Subcutaneous adipose tissue (tissue), 4 donors: ENCODE results near the gene SEC14L1. TPM values are rescaled to one million over a fixed set of nuclear protein-coding genes. Genes with fewer than 3 reads are reported as not detected.

Source experiments
- CTCF ChIP-seq: fragments of 450-650 bp; IDR thresholded peaks from one replicate; pipeline ENCODE4 v1.5.1; 2016; ENCODE audit warnings: low read depth, mild to moderate bottlenecking, control low read depth, antibody characterized with exemption, moderate library complexity
- total RNA-seq, 4 donors: library from RNA; depleted of rRNA; stranded (reverse); fragments of >200 nt; gene quantifications; one replicate each; pipeline ENCODE4 v1.1.0, GENCODE V29; 2016

SEC14L1 gene
- total RNA-seq, 4 donors from 2014 or later, result 61.9 to 309 (median 119) TPM

GRCh38 chr17:77205396-77206125 is 64.8 kb downstream of the SEC14L1 start:
- TF ChIP-seq CTCF, result no peak

DNA sequence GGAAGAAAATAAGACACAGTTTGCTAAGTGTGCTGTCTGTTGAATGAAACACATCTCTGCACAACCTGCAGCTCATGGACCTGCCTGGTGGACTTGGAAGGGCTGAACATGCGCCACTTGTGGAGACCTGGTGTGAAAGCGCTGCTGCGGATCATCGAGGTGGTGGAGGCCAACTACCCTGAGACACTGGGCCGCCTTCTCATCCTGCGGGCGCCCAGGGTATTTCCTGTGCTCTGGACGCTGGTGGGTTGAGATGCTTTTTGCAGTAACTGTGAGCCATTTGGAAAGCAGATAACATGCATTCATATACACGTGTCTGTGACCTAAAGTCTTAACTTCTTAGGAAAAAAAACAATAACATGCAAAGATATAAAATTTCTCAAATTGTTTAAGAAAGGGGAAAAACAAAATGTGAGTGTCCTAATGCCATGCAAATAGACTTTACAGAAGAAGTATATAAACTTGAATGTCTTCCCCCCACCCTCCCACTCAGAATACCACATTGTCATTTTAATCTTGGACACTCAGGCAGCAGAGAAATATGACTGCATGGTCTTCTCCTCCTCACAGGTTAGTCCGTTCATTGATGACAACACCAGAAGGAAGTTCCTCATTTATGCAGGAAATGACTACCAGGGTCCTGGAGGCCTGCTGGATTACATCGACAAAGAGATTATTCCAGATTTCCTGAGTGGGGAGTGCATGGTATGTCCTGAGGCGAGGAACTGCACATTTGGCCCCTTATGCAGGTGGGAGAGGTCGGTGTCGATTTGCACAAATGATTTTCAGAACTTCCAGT is 65.6 kb downstream of the SEC14L1 start:
- TF ChIP-seq CTCF, result no peak

- no peak for TF ChIP-seq CTCF
Observed at GRCh38 chr17:77207689-77208216, 67.0 kb downstream of the SEC14L1 start.

- no peak for TF ChIP-seq CTCF
Observed at GRCh38 chr17:77208217-77208808, 67.5 kb downstream of the SEC14L1 start.

DNA sequence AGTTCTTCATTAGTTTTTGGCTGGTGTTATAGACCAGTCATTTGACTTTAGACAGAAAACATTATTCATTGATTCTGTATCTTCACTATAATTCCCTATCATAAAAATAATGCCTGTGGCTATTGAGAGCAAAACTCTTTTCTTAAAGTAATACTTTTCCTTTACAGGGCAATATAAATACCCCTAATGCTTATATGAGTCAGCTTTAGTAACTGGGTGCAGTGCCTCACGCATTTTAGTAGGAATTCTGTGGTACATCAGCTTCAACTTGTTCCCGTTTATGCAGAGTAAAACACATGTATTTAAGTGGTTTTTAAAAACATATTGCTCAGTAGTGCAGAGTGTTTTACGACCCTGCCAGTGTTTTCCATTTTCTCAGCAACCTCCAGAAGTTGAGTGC is 68.1 kb downstream of the SEC14L1 start:
- TF ChIP-seq CTCF, result no peak

GRCh38 chr17:77209330-77209748 is 68.6 kb downstream of the SEC14L1 start:
- TF ChIP-seq CTCF, result no peak

GRCh38 chr17:77210331-77210730 is 69.6 kb downstream of the SEC14L1 start:
- TF ChIP-seq CTCF, result no peak
